Fibroblast of lung (primary cell): ENCODE data around the gene CNOT2. TPM values are rescaled to one million over a fixed set of nuclear protein-coding genes. Genes with fewer than 3 reads are reported as not detected.

Experiments used
- DNase-seq, 2 donors: peaks; one replicate each; pipeline versions ENCODE4 v3.0.0 to v3.0.0-alpha.2; 2010; ENCODE audit warnings: low read depth in 2 of 2
- H2AFZ ChIP-seq: 2 replicates; pipeline ENCODE4 v1.5.1; 2012; ENCODE audit warnings: low read length, control low read depth, inconsistent platforms
- H3K27ac ChIP-seq: 2 replicates; pipeline ENCODE4 v1.5.1; 2011; ENCODE audit warnings: low read length, control low read depth; ENCODE audit not compliant: insufficient read depth
- H3K27me3 ChIP-seq: 2 replicates; pipeline ENCODE4 v1.5.1; 2011; ENCODE audit warnings: mild to moderate bottlenecking, low read length; ENCODE audit not compliant: control insufficient read depth, insufficient read depth
- H3K36me3 ChIP-seq: 2 replicates; pipeline ENCODE4 v1.5.1; 2011; ENCODE audit warnings: low read length; ENCODE audit not compliant: control insufficient read depth, insufficient read depth
- H3K4me1 ChIP-seq: 2 replicates; pipeline ENCODE4 v1.5.1; 2011; ENCODE audit warnings: low read length; ENCODE audit not compliant: control insufficient read depth, insufficient read depth; ENCODE audit errors: extremely low read depth
- H3K4me2 ChIP-seq: 2 replicates; pipeline ENCODE4 v1.5.1; 2011; ENCODE audit warnings: low read length, control low read depth; ENCODE audit not compliant: insufficient read depth; ENCODE audit errors: extremely low read depth
- H3K4me3 ChIP-seq, 4 experiments: fragments of 200-600 bp in 1 of 4; sonication (generic) in 1 of 4; replicated peaks in 1 of 4; 2 replicates each; pipeline ENCODE4 v1.5.1; 2011 to 2016; ENCODE audit warnings: low read length in 4 of 4, low read depth in 3 of 4, mild to moderate bottlenecking in 3 of 4, control low read depth in 2 of 4, inconsistent platforms in 1 of 4, mixed read lengths in 1 of 4; ENCODE audit not compliant: insufficient read depth in 1 of 4; ENCODE audit errors: control extremely low read depth in 1 of 4
- H3K79me2 ChIP-seq: 2 replicates; pipeline ENCODE4 v1.5.1; 2012; ENCODE audit warnings: mild to moderate bottlenecking, low read length, inconsistent platforms; ENCODE audit not compliant: control insufficient read depth, insufficient read depth
- H3K9ac ChIP-seq: 2 replicates; pipeline ENCODE4 v1.5.1; 2011; ENCODE audit warnings: mild to moderate bottlenecking, low read length, control low read depth; ENCODE audit not compliant: insufficient read depth
- H3K9me3 ChIP-seq: 2 replicates; pipeline ENCODE4 v1.5.1; 2012; ENCODE audit warnings: low read depth, low read length; ENCODE audit not compliant: control insufficient read depth, insufficient read depth
- H4K20me1 ChIP-seq: 2 replicates; pipeline ENCODE4 v1.5.1; 2011; ENCODE audit warnings: low read length; ENCODE audit not compliant: control insufficient read depth, insufficient read depth; ENCODE audit errors: extremely low read depth
- EZH2 ChIP-seq: IDR thresholded peaks from 2 replicates; pipeline ENCODE4 v1.5.1; 2012; ENCODE audit warnings: low read length, control low read depth, mild to moderate bottlenecking; ENCODE audit errors: missing control alignments
- polyA plus RNA-seq, 2 donors: library from polyadenylated mRNA; depleted of rRNA in 1 of 2; stranded (reverse) in 1 of 2; unstranded in 1 of 2; fragments of >200 nt; gene quantifications; 2 replicates each; pipeline ENCODE4 v1.2.1, GENCODE V29; 2011 to 2012; ENCODE audit warnings: missing spikeins in 1 of 2
- total RNA-seq: library from RNA; depleted of rRNA; stranded (reverse); fragments of >200 nt; gene quantifications from 2 replicates; pipeline ENCODE4 v1.2.1, GENCODE V29; 2014
- TF ChIP-seq, protein P1 (sequence below), 2 donors: IDR thresholded peaks in 1 of 2; conservative IDR thresholded peaks in 1 of 2; 1 replicate in 1 of 2; 2 replicates in 1 of 2; pipeline ENCODE4 v1.5.1; 2011 to 2012; ENCODE audit warnings: low read length in 2 of 2, control low read depth in 1 of 2, inconsistent platforms in 1 of 2, low read depth in 1 of 2, mild to moderate bottlenecking in 1 of 2

CNOT2 gene
- total and polyA plus RNA-seq, 2 donors (not counting 1 experiment from before 2014, with no cell fraction given) = 95.2 to 116 TPM

DNA sequence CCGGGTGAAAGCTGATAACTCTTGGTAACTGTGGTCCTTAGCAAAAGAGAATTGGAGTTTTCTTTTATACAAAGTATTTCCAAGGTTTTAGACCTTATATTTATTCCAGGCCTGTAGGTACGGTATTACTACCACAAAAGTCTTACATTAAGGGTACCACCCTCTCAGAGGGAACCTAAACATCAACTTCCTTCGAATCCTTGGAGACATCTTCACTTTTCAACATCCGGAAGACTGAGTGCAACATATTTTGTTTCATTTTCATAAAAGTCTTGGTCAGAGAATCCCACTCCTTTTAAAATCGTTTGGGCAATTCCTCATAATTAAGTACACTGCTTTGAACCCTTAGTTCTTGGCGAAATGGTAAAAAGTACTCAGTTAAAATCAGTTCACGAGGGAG lies 1.2 kb downstream of the CNOT2 start:
- H4K20me1 ChIP-seq = peaks cover 5% of the 10 kb centered on the region
- H3K27ac ChIP-seq = peak overlapping the region; percentile 100
- no peak overlapping the region for H2AFZ ChIP-seq
- TF ChIP-seq EZH2 = no peak
- TF ChIP-seq, protein P1, sequence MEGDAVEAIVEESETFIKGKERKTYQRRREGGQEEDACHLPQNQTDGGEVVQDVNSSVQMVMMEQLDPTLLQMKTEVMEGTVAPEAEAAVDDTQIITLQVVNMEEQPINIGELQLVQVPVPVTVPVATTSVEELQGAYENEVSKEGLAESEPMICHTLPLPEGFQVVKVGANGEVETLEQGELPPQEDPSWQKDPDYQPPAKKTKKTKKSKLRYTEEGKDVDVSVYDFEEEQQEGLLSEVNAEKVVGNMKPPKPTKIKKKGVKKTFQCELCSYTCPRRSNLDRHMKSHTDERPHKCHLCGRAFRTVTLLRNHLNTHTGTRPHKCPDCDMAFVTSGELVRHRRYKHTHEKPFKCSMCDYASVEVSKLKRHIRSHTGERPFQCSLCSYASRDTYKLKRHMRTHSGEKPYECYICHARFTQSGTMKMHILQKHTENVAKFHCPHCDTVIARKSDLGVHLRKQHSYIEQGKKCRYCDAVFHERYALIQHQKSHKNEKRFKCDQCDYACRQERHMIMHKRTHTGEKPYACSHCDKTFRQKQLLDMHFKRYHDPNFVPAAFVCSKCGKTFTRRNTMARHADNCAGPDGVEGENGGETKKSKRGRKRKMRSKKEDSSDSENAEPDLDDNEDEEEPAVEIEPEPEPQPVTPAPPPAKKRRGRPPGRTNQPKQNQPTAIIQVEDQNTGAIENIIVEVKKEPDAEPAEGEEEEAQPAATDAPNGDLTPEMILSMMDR (conservative IDR thresholded peaks at IDR 0.05 in 1 of 2, IDR thresholded peaks at IDR 0.05 in 1 of 2; ENCODE audit: low read depth in 1 of 2, low read length in 2 of 2) = no peak
- peaks cover 59% of the 10 kb centered on the region for H3K79me2 ChIP-seq
- H3K9me3 ChIP-seq = no peaks in the 10 kb centered on the region
- peak overlapping the region; percentile 90 to 96 (median 92) for H3K4me3 ChIP-seq
- H3K36me3 ChIP-seq = peaks cover 4% of the 10 kb centered on the region
- no peaks in the 10 kb centered on the region for H3K27me3 ChIP-seq
- peak overlapping the region; percentile 98 for H3K4me2 ChIP-seq
- peaks cover 10% of the 10 kb centered on the region for H3K4me1 ChIP-seq
- peak overlapping the region; percentile 100 for H3K9ac ChIP-seq
- DNase-seq = no peak

DNA sequence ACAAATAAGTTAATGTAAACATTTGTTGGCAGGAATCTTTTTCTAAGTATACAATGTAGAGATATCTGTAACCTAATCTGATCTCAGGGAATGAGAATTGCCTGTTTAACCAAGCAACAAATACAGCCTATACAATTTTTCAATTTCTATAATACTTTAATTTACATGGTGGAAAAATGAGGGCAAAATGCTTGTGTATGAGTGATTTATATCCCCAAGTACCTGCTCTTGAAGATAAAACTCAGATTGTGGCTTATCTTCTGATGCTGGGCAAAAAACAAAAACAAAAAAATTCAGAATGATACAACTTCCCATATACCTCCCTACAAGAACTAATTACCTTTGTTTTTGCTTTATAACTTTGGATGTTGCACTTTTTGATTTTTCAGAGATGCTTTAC lies 2.2 kb downstream of the CNOT2 start:
- Histone ChIP-seq H2AFZ (no peak overlapping the region), H3K9me3 (no peaks in the 10 kb centered on the region), H3K27me3 (no peaks in the 10 kb centered on the region), H3K27ac (no peak overlapping the region), H3K79me2 (peaks cover 69% of the 10 kb centered on the region), H3K4me1 (peaks cover 10% of the 10 kb centered on the region), H3K4me2 (peak overlapping the region; percentile 98), H3K4me3 (peak overlapping the region in 3 of 4 experiments; percentile 90 to 94 (median 90)), H3K36me3 (peaks cover under 1% of the 10 kb centered on the region), H4K20me1 (peaks cover 5% of the 10 kb centered on the region), H3K9ac (no peak overlapping the region)
- no peak for TF ChIP-seq EZH2
- TF ChIP-seq, protein P1 (conservative IDR thresholded peaks at IDR 0.05 in 1 of 2, IDR thresholded peaks at IDR 0.05 in 1 of 2; ENCODE audit: low read depth in 1 of 2, low read length in 2 of 2) = no peak
- DNase-seq = no peak

DNA sequence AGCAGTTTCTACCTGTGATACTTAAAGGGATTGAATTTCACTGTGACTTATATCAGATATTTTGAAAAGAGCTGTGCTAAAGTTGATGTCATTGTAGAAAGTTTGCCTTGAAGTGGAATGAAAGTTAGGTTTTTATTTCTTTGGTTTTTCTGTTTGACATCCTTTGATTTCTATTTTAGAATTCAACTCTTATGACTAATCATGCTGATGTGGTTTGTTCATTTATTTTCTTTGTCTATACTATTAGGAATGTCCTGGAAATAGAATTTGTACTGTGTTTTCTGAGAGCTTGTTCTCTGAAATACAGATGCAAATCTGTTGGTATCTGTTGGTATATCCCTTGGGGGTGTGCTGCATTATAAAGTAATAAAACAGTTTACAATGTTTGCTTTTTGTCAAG lies 3.3 kb downstream of the CNOT2 start:
- Histone ChIP-seq H3K27me3 (no peaks in the 10 kb centered on the region), H3K4me1 (peaks cover 14% of the 10 kb centered on the region), H3K9me3 (no peaks in the 10 kb centered on the region), H3K4me3 (no peak overlapping the region), H3K4me2 (no peak overlapping the region), H2AFZ (no peak overlapping the region), H3K9ac (no peak overlapping the region), H3K27ac (no peak overlapping the region), H3K79me2 (peaks cover 81% of the 10 kb centered on the region), H3K36me3 (no peaks in the 10 kb centered on the region), H4K20me1 (peaks cover 5% of the 10 kb centered on the region)
- no peak for TF ChIP-seq EZH2
- TF ChIP-seq, protein P1 (conservative IDR thresholded peaks at IDR 0.05 in 1 of 2, IDR thresholded peaks at IDR 0.05 in 1 of 2; ENCODE audit: low read depth in 1 of 2, low read length in 2 of 2) = no peak
- DNase-seq = peak; percentile 25 to 55
